ENCODE results near the gene SLC2A8. TPM values are rescaled to one million over a fixed set of nuclear protein-coding genes. Genes with fewer than 3 reads are reported as not detected.

Gene SLC2A8
- total RNA-seq, 1 donor from 2014 or later: 13.8 TPM

DNA sequence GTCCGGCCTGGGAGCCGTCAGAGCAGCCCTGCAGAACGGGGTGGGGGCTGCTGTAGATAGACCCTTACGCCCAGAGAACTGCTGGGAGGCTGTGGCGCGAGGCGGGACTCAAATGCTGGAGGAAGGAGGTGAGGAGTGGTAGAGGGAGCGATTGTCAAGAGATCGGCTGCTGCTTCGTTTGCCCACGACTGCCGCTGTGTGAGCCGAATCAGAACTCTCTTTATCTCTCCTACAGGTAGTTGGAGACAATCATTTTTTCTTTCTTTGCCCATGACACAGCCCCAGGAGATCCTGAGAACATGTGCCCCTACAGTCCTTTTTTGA, 27.7 kb downstream of the SLC2A8 start:
- intact Hi-C loops (cut with DNase I): no loop called here
- H3K4me3 ChIP-seq: peak overlapping the region; percentile 74 to 76
- H3K36me3 ChIP-seq: peaks cover 0 to 12% of the 10 kb centered on the region in 2 donors
- H3K27me3 ChIP-seq: no peaks in the 10 kb centered on the region
- DNase-seq (ENCODE audit: extremely low spot score in 2 of 2): no peak
- H3K4me1 ChIP-seq: peaks cover 43% of the 10 kb centered on the region
- no peaks in the 10 kb centered on the region for H3K9me3 ChIP-seq
- H3K27ac ChIP-seq: peak overlapping the region; percentile 68
- no peak for TF ChIP-seq POLR2AphosphoS5 (IDR thresholded peaks at IDR 0.05; ENCODE audit: insufficient read depth in 1 of 2, low read depth in 1 of 2)

GRCh38 chr9:127426756-127427155, 29.8 kb downstream of the SLC2A8 start:
- Histone ChIP-seq H3K9me3 (no peaks in the 10 kb centered on the region), H3K4me1 (peaks cover 40% of the 10 kb centered on the region), H3K27ac (no peak overlapping the region), H3K27me3 (no peaks in the 10 kb centered on the region), H3K36me3 (peaks cover 0 to 23% of the 10 kb centered on the region in 2 donors), H3K4me3 (no peak overlapping the region)
- no peak for DNase-seq (ENCODE audit: extremely low spot score in 2 of 2)
- no peak for TF ChIP-seq POLR2A (IDR thresholded peaks at IDR 0.05)
- no peak for TF ChIP-seq POLR2AphosphoS5 (IDR thresholded peaks at IDR 0.05; ENCODE audit: insufficient read depth in 1 of 2, low read depth in 1 of 2)
- TF ChIP-seq, protein P1, sequence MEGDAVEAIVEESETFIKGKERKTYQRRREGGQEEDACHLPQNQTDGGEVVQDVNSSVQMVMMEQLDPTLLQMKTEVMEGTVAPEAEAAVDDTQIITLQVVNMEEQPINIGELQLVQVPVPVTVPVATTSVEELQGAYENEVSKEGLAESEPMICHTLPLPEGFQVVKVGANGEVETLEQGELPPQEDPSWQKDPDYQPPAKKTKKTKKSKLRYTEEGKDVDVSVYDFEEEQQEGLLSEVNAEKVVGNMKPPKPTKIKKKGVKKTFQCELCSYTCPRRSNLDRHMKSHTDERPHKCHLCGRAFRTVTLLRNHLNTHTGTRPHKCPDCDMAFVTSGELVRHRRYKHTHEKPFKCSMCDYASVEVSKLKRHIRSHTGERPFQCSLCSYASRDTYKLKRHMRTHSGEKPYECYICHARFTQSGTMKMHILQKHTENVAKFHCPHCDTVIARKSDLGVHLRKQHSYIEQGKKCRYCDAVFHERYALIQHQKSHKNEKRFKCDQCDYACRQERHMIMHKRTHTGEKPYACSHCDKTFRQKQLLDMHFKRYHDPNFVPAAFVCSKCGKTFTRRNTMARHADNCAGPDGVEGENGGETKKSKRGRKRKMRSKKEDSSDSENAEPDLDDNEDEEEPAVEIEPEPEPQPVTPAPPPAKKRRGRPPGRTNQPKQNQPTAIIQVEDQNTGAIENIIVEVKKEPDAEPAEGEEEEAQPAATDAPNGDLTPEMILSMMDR (IDR thresholded peaks at IDR 0.05): no peak
- intact Hi-C loops (cut with DNase I): no loop called here

- Histone ChIP-seq H3K27me3 (no peaks in the 10 kb centered on the region), H3K27ac (no peak overlapping the region), H3K36me3 (peaks cover 0 to 24% of the 10 kb centered on the region in 2 donors), H3K9me3 (no peaks in the 10 kb centered on the region), H3K4me1 (peaks cover 24% of the 10 kb centered on the region), H3K4me3 (no peak overlapping the region)
- intact Hi-C loops (cut with DNase I): no loop called here
- TF ChIP-seq, protein P1 (IDR thresholded peaks at IDR 0.05): no peak
- no peak for TF ChIP-seq POLR2A (IDR thresholded peaks at IDR 0.05)
- TF ChIP-seq POLR2AphosphoS5 (IDR thresholded peaks at IDR 0.05; ENCODE audit: insufficient read depth in 1 of 2, low read depth in 1 of 2): no peak
- DNase-seq (ENCODE audit: extremely low spot score in 2 of 2): no peak
These were observed 31.4 kb downstream of the SLC2A8 start for GRCh38 chr9:127428348-127428747.

GRCh38 chr9:127430415-127430814, 33.4 kb downstream of the SLC2A8 start:
- Histone ChIP-seq H3K27ac (no peak overlapping the region), H3K4me3 (no peak overlapping the region), H3K9me3 (no peaks in the 10 kb centered on the region), H3K27me3 (no peaks in the 10 kb centered on the region), H3K4me1 (peaks cover 13% of the 10 kb centered on the region), H3K36me3 (peaks cover 0 to 45% of the 10 kb centered on the region in 2 donors)
- intact Hi-C loops (cut with DNase I): no loop called here
- TF ChIP-seq POLR2AphosphoS5 (IDR thresholded peaks at IDR 0.05; ENCODE audit: insufficient read depth in 1 of 2, low read depth in 1 of 2) (no peak), POLR2A (IDR thresholded peaks at IDR 0.05) (no peak)
- TF ChIP-seq, protein P1 (IDR thresholded peaks at IDR 0.05): no peak
- no peak for DNase-seq (ENCODE audit: extremely low spot score in 2 of 2)

DNA sequence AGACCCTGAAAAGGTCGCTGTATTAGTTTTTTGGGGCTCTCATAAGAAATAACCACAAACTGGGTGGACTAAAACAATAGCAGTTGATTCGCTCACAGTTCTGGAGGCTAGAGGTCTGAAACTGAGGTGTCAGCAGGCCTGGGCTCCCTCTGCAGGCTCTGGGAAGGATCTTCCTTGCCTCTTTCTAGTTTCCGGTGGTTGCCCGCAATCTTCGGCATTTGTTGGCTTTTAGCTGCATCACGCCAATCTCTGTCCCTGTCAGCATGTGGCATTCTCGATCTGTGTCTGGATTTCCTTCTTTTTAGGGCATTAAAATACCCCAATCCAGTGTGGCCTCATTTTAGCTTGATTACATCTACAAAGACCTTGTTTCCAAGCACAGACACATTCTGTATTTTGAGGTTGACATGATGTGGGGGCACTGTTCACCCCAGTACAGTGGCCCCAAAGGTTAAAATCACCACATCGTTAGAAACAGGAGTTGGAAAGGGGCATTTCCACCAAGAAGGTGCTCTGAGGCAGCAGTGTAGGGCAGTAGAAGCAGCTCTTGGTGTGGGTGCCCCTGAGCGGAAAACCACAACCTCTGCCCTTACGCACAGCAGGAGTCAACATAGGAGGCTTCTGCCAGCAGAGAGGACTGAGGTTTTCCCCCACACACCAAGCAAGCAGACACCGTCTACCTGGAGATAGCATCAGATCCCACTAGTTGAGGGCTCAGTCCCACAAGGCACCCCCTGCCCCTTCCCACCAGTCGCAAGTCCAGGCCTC, 40.7 kb downstream of the SLC2A8 start:
- intact Hi-C loops (cut with DNase I): no loop called here
- no peak for DNase-seq (ENCODE audit: extremely low spot score in 2 of 2)
- H3K4me1 ChIP-seq: no peaks in the 10 kb centered on the region
- H3K4me3 ChIP-seq: no peak overlapping the region
- peaks cover 0 to 88% of the 10 kb centered on the region in 2 donors for H3K36me3 ChIP-seq
- H3K27me3 ChIP-seq: no peaks in the 10 kb centered on the region
- H3K27ac ChIP-seq: no peak overlapping the region
- TF ChIP-seq, protein P1 (IDR thresholded peaks at IDR 0.05): no peak
- TF ChIP-seq POLR2AphosphoS5 (IDR thresholded peaks at IDR 0.05; ENCODE audit: insufficient read depth in 1 of 2, low read depth in 1 of 2) (no peak), POLR2A (IDR thresholded peaks at IDR 0.05) (no peak)
- no peaks in the 10 kb centered on the region for H3K9me3 ChIP-seq

Data from vagina (tissue), 2 donors.